ENCODE data around the gene CADM1. TPM values are rescaled to one million over a fixed set of nuclear protein-coding genes. Genes with fewer than 3 reads are reported as not detected.

The CADM1 gene
- total RNA-seq, 1 experiment from 2014 or later: 0.79 TPM

- Histone ChIP-seq H2AFZ (ENCODE audit: low read depth, low read length, poor library complexity, severe bottlenecking) (no peak overlapping the region), H3K9me3 (ENCODE audit: control insufficient read depth in 1 of 2, insufficient read depth in 1 of 2, low read depth in 1 of 2, low read length in 2 of 2) (no peaks in the 10 kb centered on the region; a peak in 1 of 4 replicates), H3K9ac (ENCODE audit: low read length) (no peak overlapping the region), H4K20me1 (ENCODE audit: insufficient read depth) (no peaks in the 10 kb centered on the region), H3K4me3 (replicated peaks in 1 of 2; ENCODE audit: low read depth in 1 of 2, low read length in 2 of 2) (no peak overlapping the region), H3K79me2 (ENCODE audit: insufficient read depth, low read length) (no peaks in the 10 kb centered on the region), H3K27ac (ENCODE audit: low read depth, low read length) (no peak overlapping the region), H3K4me1 (ENCODE audit: control insufficient read depth in 1 of 2, insufficient read depth in 2 of 2, low read length in 2 of 2) (no peaks in the 10 kb centered on the region), H3K9me2 (ENCODE audit: insufficient read depth) (no peaks in the 10 kb centered on the region), H3K36me3 (ENCODE audit: control insufficient read depth in 1 of 2, insufficient read depth in 2 of 2, low read length in 2 of 2) (no peaks in the 10 kb centered on the region), H3K27me3 (ENCODE audit: insufficient read depth, low read length) (no peaks in the 10 kb centered on the region), H3K4me2 (ENCODE audit: low read length) (no peak overlapping the region)
- RAD21 ChIA-PET (ENCODE audit: low non-redundant PET in 1 of 2, low total read pairs in 2 of 2, uncharacterized antibody in 2 of 2, unreplicated experiment in 2 of 2): no interaction called here
- POLR2A ChIA-PET: no interaction called here
- no peak for ATAC-seq
- DNase-seq (ENCODE audit: low read depth, low spot score): no peak
- CTCF ChIA-PET: no interaction called here
- TF ChIP-seq CTCF (IDR thresholded peaks at IDR 0.05 in 2 of 3, conservative IDR thresholded peaks at IDR 0.05 in 1 of 3; ENCODE audit: borderline replicate concordance in 1 of 3, insufficient read depth in 1 of 3, low read depth in 2 of 3, low read length in 2 of 3) (no peak), CEBPB (IDR thresholded peaks at IDR 0.05; ENCODE audit: low read depth) (no peak), SP1 (IDR thresholded peaks at IDR 0.05; ENCODE audit: low read depth) (no peak), YY1 (IDR thresholded peaks at IDR 0.05; ENCODE audit: extremely low read depth, insufficient replicate concordance, low read depth, low read length) (no peak), JUND (IDR thresholded peaks at IDR 0.05) (no peak), CBX3 (IDR thresholded peaks at IDR 0.05; ENCODE audit: low read depth) (no peak), RAD21 (IDR thresholded peaks at IDR 0.05; ENCODE audit: low read depth) (no peak), ELF1 (IDR thresholded peaks at IDR 0.05; ENCODE audit: borderline replicate concordance, low read depth) (no peak), POLR2A (IDR thresholded peaks at IDR 0.05; ENCODE audit: borderline replicate concordance, extremely low read depth, insufficient read depth, insufficient read length) (no peak), REST (IDR thresholded peaks at IDR 0.05; ENCODE audit: low read depth) (no peak), ZNF274 (IDR thresholded peaks at IDR 0.05; ENCODE audit: low read depth, low read length) (no peak), SIN3A (IDR thresholded peaks at IDR 0.05; ENCODE audit: low read depth) (no peak), TCF7L2 (IDR thresholded peaks at IDR 0.05; ENCODE audit: borderline replicate concordance, extremely low read depth, insufficient read depth, insufficient read length) (no peak), ZFX (IDR thresholded peaks at IDR 0.05) (no peak), SRF (IDR thresholded peaks at IDR 0.05; ENCODE audit: low read depth) (no peak), POLR2AphosphoS5 (IDR thresholded peaks at IDR 0.05; ENCODE audit: low read depth, low read length) (no peak), EGR1 (IDR thresholded peaks at IDR 0.05; ENCODE audit: low read depth) (no peak)
- TF ChIP-seq, protein P1, sequence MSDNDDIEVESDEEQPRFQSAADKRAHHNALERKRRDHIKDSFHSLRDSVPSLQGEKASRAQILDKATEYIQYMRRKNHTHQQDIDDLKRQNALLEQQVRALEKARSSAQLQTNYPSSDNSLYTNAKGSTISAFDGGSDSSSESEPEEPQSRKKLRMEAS (IDR thresholded peaks at IDR 0.05): no peak
- BruUV-seq (replicated peaks): no TSS peak
- intact Hi-C loops (cut with micrococcal nuclease): no loop called here
Observed at GRCh38 chr11:115161876-115162275, 342.3 kb downstream of the CADM1 start.

All from HCT116 (cell line).